Left ventricle myocardium superior (tissue), 1 donor: ENCODE measurements around the gene ARMC5. TPM values are rescaled to one million over a fixed set of nuclear protein-coding genes. Genes with fewer than 3 reads are reported as not detected.
"Not testable (repeated sequence)": the region's sequence is repeated elsewhere in the genome, so short reads cannot be mapped to it uniquely, and the experiment has no call there.

Experiments
- ATAC-seq: fragments of 200-7000 bp; cut with Tn5 transposase; one replicate; pipeline ENCODE4 v1.9.1; 2020; ENCODE audit warnings: mild to moderate bottlenecking, moderate library complexity
- DNase-seq: peaks from one replicate; pipeline ENCODE4 v3.0.0-alpha.2; 2020
- intact Hi-C: fragments of 100-400 bp; cut with micrococcal nuclease; formaldehyde crosslinking; loops from one replicate; pipeline ENCODE4 v1.11.0; 2022
- total RNA-seq: library from RNA; stranded (reverse); fragmentation: NEBNext Ultra II Directional; extraction: Animal tissue kit (Norgen Biotek cat#: 25700); gene quantifications from one replicate; pipeline ENCODE4 v1.2.1, GENCODE V29; 2021
- donor health status: DM: no; HTN: yes; CAD: no; lungs with severe emphysema.

The ARMC5 gene
- total RNA-seq, 1 donor from 2014 or later = 5.4 TPM

DNA sequence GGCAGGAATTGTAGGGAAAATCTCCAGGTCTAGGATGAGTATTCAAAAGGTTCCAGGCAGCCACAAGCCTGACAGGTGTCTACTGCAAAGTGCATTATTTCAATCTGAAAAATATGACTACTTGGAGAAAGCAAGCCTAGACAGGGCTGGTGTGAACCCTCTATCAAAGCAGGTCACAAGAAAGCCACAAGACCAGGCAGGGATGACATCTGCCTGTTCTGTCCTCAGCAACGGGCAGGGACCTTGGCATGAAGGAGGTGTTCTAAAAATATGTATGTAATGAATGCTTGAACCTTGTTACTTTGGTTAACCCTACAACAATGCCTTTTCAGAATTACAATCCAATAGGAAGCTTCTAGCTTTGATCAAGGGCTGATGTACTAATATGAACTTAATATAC lies 30.0 kb upstream of the ARMC5 start:
- peak; percentile 53 for DNase-seq
- intact Hi-C loops = no loop called here
- peak; percentile 74 for ATAC-seq

DNA sequence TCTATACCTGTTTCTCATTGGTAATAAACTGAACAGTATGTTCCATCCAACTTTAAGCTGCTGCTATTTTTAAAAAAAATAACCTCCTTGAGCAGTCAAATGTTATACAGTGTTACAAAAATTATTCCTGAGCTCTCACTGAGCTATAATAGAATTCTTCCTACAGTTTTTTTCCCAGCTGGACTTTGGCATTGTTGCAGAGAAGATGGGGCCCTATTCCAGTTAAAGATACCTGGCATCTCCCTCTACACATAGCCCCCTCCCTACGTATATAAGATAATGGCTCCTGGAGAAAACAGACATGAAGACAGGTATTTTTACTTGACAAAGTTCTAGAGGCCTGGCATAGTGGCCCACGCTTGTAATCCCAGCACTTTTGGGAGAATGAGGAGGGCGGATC lies 29.5 kb upstream of the ARMC5 start:
- DNase-seq (no peak), ATAC-seq (peak; percentile 7)
- intact Hi-C loops = no loop called here

- intact Hi-C loops = no loop called here
- DNase-seq (no peak), ATAC-seq (no peak)
These were observed 28.8 kb upstream of the ARMC5 start for GRCh38 chr16:31430380-31431052.

- ATAC-seq = no peak
- no peak for DNase-seq
- intact Hi-C loops = no loop called here
These were observed 23.7 kb upstream of the ARMC5 start for GRCh38 chr16:31435341-31436220.

GRCh38 chr16:31436221-31437045 lies 22.9 kb upstream of the ARMC5 start:
- DNase-seq (no peak), ATAC-seq (no peak)
- intact Hi-C loops = no loop called here

- ATAC-seq = no peak
- DNase-seq = no peak
- intact Hi-C loops = no loop called here
These were observed 20.9 kb upstream of the ARMC5 start for GRCh38 chr16:31438414-31438813.

DNA sequence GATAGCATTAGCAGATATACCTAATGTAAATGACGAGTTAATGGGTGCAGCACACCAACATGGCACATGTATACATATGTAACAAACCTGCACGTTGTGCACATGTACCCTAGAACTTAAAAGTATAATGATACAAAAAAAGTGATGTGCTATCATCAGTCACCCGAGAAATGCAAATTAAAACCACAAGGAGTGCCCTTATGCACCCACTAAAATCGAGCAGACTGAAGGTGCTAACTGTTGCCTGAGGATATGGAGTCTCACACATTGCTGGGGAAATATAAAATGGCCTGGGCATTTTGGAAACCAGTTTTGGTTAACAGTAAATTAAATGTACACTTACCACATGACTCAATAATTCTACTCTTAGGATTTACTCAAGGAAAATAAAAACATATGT lies 20.3 kb upstream of the ARMC5 start:
- intact Hi-C loops, ATAC-seq, DNase-seq: not testable (repeated sequence)

GRCh38 chr16:31439519-31439918 lies 19.8 kb upstream of the ARMC5 start:
- ATAC-seq (no peak), DNase-seq (no peak)
- intact Hi-C loops = no loop called here

- ATAC-seq (no peak), DNase-seq (no peak)
- intact Hi-C loops = loop anchor here (10.0 kb wide), 1 partner anchor 456 kb away; the partner anchor contains the start of gene HSD3B7
These were observed 18.7 kb upstream of the ARMC5 start for GRCh38 chr16:31440516-31441184.

DNA sequence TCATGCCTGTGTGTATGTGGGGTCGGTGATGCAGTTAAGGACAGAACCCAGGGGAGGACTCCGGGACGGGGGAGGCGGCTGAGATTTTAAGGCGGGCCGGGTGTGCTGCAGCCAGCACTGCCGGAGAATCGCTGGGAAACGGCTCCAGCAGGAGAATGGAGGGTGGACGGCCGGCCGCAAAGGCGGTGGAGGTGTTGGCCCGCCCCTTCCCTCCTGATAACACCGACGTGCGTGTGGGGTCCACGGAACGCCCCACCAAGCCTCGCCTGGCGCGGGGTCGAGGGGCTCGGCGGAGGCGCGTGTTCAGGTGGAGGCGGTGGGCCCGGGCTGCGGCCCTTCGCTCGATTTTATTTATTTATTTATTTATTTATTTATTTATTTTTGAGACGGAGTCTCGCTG lies 17.3 kb upstream of the ARMC5 start:
- DNase-seq (peak; percentile 49), ATAC-seq (no peak)
- intact Hi-C loops = loop anchor here (10.0 kb wide), 1 partner anchor 457 kb away; the partner anchor contains the start of gene HSD3B7

GRCh38 chr16:31445931-31446330 lies 13.4 kb upstream of the ARMC5 start:
- not testable (repeated sequence) for DNase-seq, ATAC-seq
- intact Hi-C loops = loop anchor here (10.0 kb wide), 1 partner anchor 461 kb away; the partner anchor contains the start of gene HSD3B7

DNA sequence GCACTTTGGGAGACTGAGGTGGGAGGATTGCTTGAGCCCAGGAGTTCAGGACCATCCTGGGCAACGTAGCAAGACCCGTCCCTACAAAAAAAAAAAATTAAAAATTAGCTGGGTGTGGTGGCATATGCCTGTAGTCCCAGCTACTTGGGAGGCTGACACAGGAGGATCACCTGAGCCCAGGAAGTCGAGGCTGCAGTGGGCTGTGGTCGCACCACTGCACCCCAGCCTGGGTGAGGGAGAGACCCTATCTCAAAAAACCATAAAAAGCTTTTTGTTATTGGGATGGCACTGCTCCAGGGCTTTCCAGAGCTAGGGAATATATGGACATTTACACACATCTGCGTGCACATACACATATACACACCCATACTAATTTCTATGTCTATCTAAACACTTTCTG lies 8.1 kb upstream of the ARMC5 start:
- DNase-seq = no peak
- no peak for ATAC-seq
- intact Hi-C loops = no loop called here

DNA sequence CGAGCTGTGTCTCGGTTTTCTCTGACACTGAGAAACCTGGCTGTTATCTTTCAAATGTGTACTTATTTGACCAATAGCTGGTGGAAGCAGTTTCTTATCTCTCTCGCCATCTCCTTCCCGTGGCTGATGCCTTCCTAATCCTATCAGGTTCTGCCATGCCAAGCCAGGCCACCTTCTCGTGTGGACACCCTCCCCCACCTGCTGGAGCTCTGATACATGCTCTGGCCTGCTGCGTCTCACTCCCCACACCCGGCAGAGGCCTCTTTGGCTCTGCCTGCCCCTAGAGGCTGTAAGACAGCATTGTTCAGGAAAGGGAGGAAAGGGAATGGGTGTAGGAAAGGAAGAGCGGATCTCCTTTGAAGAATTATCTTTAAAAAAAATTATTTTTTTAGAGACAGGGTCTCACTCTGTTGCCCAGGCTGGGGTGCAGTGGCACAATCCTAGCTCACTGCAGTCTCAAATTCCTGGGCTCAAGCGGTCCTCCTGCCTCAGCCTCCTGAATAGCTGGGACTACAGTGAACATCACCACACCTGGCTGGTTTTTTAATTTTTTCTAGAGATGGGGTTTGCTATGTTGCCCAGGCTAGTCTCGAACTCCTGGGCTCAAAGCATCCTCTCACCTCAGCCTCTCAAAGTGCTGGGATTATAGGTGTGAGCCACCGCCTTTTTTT lies 7.5 kb upstream of the ARMC5 start:
- ATAC-seq (peak; percentile 72), DNase-seq (peak; percentile 62)
- intact Hi-C loops = no loop called here

- DNase-seq (no peak), ATAC-seq (peak; percentile 46)
- intact Hi-C loops = no loop called here
These were observed 6.6 kb upstream of the ARMC5 start for GRCh38 chr16:31452631-31453106.

- intact Hi-C loops = no loop called here
- DNase-seq (peak; percentile 43), ATAC-seq (peak; percentile 10)
These were observed 5.8 kb upstream of the ARMC5 start for GRCh38 chr16:31453255-31454204.

DNA sequence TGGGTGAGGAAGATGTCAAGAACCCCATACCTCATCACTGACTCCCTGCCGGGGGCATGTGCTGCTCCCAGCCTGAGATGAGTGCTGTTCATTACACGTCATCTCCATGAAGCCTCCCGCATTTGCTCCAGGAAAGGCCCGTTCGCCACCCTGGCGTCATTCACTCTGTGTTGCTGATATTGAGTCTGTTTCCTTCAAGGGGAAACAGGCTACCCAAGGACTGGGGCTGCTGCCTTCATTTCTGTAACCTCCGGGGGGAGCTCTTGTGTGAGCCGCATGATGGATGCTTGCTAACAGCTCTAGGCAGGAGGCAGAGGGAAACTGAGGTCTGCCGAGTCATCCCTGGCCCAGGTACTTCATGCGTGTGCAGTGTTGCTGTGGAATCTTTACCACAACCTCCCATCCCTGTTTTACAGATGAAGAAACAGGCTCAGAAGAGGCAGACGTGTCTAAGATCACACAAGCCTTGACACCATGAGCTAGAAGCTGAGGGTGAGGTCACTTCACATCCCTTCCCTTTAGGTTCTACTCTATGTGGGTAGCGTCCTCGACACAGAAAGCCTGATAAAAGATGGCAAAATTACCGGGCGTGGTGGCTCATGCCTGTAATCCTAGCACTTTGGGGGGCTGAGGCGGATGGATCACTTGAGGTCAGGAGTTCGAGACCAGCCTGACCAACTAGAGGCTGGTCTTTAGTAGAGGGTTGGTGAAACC lies 3.5 kb upstream of the ARMC5 start:
- ATAC-seq (no peak), DNase-seq (no peak)
- intact Hi-C loops = no loop called here

GRCh38 chr16:31456988-31457360 lies 2.3 kb upstream of the ARMC5 start:
- ATAC-seq (no peak), DNase-seq (no peak)
- intact Hi-C loops = no loop called here
